Activated CD4-positive, alpha-beta T cell treated with anti-CD3 and anti-CD28 coated beads, Interleukin-2, Interleukin-4, amounts not matched to agents 100 ng/mL and 50 ng/mL, durations not matched to agents 16 hours and 8 hours (primary cell): Measurements from ENCODE around the gene SEMA3F.

Source experiments
- DNase-seq: peaks from one replicate; pipeline ENCODE4 v3.0.0-alpha.2; 2020; ENCODE audit warnings: low spot score

The SEMA3F gene

DNA sequence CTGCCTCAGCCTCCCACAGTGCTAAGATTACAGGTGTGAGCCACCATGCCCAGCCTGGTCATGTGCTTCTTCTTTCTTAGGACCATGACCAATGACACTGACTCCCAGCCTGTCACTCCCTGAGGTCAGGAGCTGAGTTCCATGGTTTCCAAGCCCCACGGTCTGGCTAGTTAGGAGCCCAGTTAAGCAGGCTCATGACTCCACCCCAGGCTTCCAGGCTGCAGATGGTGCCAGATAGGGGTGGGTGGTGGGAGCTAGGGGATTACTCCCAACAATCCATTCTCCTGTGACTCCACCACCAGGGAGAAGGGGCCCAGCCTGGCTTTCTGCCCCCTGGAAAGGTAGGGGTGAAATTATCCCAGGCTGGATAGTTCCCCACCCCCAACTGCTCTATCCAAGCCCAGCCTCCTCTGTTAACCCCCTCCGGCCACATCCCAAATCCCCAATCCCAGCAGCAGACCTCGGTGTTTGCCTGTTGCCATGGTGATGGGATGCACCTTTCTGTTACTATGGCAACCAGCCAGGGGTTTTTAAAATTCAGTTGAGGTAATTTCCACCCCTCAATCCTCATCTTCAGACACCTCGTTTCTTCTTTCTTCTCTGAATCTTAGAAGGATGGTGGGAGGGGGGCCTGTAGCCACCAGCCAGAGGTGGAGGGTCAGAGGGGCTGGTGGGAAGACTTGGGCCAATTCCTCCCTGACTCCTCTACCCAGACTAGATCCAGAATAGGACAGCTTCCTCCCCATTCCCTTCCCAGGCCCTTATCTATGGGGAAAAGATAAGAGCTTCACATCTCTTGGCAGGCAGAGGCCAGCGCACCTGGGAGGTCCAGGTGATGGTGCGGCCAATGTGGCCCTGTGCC lies 22.5 kb upstream of the SEMA3F start:
- DNase-seq = no peak

DNA sequence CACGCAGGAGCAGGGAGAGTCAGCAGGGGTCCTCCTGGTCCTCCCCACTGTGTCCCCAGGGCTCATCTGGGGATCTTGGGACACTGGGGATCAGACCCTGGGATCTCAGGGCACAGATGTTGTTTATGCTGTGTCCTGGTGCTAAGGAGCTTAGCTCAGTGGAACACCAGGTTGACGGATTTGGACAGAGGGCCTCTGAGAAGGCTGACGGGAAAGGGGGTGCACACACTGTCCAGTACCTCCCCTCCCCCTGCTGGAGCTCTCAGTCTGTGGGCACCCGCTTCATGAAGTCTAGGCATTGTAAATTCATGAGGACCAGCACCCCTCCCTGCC lies 21.9 kb upstream of the SEMA3F start:
- DNase-seq = no peak

DNA sequence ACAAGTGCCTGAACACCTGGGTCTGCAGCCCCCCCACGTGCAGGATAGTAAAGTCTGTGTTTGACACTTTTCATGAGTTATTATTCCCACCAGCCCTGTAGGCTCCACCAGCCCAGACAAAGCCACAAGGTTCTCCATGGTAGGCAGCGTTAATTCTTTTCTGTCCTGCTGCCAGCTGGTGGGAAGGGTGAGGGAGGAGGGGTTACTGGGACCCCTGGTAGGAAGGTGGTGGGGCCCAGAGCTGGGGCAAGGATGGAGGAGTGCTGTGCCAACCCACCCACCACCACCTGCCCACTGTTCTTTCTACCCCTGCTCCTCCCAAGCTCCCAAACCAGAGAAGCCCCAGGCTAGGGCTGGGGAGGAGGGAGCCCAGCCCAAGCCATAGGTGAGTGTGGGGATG lies 20.8 kb upstream of the SEMA3F start:
- DNase-seq = no peak

DNA sequence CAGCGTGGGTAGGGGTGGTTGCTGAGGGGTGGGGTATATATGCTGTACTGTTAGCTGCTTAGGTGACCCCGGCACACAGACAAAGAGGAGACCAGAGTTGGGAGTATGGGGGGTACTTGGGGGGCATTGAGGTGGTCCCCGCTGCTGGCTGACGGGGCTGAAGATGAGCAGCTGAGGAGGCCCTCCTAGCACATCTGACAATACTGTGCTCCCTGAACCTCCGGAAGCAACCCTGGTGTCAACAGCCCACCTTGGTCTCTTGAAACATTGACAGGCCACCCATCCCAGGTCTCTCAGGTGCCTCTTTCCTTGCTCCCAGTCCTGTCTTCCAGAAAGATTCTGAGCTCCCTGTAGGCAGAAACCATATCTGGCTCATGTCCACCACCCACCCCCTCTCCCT lies 19.2 kb upstream of the SEMA3F start:
- no peak for DNase-seq

DNA sequence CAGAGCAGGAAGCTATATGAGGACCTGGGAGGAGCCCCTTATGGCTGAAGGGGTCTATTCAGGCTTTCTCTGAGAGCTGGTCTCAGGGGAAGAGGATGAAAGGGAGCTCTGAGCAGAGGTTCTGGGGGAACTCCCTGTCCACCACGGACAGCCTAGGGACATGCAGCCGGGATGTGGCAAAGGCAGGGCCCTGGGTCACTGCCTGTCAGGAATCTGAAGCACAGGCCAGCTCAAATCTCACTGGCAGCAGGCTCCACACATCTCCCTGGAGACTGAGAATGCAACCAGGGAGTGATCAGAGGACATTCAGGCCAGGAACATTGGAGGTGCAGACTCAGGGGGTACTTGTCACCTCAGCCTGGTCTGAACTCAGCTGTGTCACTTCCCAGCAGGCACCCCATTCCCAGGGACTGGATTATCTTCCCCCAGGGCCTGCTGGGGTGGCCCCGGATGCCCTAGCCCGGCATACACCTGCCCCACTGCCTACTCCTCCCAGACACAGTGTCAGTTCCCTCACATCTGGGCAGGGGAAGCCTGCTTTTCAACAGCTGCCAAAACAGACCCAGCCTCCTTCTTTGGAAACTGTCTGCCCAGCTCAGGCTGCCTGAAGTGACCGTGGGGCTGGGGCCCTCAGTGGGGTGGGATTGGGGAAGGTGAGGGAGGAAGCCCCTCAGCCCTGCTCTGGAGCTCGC lies 18.3 kb upstream of the SEMA3F start:
- no peak for DNase-seq

DNA sequence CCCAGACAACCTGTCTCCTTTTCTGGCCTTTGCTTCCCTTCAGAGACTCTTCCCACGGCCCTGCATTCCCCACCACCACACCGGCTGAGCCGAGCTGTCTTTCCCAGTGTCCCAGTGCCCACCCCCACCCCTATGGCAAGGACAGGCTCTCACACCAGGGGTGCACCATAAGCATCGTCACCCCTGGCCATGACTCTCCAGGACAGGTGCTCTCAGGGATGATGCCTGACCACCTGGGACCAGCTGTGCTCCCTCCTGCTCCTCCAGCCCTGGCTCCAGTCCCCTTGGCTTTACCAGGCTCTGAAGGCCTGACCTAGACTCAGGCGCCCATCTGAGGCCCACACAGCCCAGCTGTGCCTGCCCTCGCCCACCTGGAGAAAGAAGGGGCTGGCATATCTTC lies 17.6 kb upstream of the SEMA3F start:
- DNase-seq = no peak

DNA sequence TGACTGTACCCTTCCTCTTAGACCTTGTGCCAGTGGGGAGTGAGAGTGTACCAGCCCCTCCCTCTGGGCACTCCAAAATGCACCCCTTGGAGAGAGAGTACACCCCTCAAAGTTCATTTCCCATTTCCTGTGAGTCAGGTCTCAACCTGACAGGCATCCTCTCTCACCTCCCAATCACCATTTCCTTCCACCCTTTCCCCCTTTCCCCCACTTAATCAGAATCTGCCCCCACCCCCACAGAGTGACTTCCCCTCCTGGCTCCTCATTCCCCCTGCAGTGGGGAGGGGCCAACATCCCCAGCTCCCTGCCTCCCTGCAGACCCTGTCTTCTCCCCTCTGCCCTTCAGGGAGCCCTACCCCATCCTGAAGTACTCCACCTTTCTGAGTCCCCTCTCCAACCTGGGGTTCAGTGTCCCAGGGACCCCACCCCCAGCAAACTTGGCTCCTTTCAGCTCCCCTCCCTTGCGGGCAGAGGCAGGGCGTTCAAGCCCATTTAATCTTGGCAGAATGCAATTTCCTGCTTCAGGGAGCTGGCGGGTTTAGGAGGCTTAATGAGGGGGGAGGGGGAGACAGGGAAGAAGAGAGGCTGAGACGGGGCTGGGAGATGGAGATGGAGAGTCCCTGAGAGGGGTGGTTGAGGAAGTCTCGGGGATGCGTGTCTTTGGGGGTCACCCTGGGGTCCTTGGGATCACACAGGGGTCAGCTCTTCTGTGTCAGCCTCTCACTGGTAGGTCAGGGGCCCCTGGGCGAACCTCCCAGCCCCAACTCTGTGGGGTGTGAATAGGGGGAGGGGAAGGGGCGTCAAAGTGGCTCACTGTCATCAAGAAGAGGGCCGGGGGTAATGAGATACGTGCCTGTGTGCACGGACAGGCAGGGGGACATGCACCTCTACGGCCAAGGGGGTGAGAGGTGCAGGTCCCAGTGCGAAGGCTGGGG lies 16.6 kb upstream of the SEMA3F start:
- no peak for DNase-seq

DNA sequence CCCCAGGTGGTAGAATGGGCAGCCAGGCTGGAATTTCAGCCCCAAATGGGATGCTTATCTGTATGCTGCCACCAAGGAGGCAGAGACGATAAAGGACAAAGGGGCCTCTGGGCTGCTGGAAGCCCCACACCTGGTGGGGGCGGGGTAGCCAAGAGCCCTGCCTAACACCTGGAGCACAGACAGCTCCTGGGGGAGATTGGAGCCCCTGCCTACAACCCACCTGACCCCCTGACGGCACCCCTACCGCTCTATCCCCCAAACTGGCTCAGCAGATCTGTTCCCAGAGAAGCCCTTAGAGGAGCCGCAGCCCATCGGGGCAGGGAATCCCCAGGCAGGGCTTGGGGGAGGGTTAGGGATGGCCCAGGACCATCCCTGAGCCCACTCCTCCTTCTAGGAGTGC lies 15.8 kb upstream of the SEMA3F start:
- DNase-seq = no peak

DNA sequence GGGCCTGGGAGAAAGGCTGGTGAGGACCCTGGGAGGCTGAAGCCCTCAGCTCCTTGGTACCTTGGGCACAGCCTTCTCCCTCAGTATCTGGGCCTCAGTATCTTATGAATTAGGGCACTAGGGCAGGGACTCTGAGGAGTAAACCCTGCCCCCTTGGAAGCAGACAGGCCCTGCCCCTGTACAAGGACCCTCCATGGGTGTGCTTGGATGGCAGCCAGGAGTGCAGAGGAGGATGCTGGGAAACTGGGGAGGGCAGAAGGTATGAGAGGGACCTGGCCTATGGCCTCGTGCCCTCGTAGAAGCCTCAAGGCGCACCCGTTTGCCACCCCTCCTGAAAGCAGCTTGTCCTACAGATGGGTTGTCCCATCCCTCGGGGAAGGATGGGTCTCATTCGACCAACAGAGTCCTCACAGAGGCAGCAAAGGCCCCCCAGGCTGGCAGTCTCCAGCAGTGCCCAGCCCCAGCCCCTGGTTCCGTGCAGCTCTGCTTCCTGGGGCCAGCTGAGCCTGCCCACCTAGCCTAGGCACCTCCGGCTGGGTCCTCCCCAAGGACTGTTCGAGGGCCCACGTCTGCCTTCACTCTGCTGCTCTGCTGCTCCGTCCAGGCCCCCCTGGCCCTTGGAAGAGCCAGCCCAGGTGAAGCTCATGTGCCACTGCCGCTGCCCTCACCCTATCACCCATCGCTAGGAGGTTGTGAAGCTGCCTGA lies 15.3 kb upstream of the SEMA3F start:
- no peak for DNase-seq

DNA sequence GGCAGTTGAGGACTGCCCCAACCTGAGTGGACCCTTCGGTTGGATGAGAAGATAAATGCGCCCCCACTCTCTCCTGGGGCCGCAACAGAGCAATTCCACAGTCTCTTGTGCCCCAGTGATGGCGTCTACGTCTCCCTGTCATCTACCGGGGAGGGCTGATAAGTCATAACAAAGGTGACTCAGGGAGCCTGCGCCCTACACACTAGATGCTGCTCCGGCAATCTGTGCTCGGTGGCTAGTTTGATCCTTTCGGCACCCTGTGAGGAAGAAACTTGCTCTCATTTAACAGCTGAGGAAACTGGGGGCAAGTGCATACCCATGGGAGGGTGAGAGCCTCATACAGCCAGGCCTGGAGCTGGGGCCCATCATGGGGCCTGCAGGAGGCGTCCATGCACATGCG lies 14.1 kb upstream of the SEMA3F start:
- DNase-seq = no peak

DNA sequence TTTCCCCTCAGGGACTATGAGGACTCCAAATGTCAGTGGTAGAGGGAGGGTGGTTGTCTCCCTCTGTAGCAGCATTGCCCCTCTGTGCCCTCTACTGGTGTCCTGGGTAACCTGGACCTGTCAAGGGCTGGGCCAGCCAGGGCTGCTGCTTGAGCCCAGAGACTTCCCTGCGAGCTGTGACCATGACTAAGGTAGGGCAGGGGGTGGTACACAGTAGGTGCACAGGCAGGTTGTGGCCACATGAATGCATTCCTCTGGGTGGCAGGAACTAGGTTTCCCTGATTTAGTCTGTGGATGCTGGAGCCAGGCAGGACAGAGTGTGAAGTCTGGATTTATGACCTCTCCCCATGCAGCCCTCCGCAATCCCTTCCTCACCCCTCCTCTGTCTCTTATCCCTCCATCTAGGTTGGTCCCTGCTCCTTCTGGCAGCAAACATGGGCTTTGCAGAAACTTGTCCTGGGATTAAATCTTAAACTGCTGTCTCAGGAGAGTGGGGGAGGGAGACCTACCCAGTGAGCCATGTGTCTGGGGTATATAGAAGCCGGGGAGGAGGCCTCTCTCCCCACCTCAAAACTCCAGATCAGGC lies 8.7 kb upstream of the SEMA3F start:
- DNase-seq = no peak

DNA sequence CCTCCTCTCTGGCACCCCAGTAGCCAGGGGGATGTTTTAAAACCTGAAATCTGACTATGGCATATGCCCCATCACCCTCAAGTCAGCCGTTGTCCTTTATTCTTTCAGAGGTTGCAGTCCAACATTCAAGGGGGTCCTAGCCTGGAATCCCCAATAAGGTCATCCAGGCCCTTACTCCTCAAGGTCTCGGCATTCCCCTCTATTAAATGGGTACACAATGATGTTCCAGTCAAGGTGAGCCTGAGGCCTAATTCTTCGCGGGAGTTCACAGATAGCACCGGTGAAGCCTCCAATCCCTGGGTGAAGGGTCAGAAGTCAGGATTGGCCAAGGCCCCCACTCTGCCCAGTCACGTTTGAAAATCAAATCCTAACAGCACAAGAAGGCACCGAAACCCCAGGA lies 8.1 kb upstream of the SEMA3F start:
- no peak for DNase-seq

DNA sequence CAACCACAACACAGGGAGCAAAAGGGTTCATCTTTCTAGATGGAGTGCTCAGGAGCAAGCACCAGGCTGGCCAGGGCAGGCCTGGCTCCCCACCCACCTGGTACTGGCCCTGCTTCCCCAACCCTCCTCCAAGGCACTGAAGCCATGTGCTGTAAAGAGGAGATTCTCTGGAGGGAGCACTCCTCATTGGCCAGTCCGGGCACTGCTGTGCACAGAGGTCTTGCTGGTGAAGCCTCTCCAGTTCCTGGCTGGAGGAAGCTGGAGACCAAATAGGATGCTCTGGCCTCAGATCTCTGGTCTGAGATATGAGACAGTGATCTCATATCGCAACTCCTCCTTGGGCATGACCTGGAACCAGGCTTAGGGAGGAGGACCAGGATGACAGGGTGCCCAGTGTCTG lies 7.7 kb upstream of the SEMA3F start:
- DNase-seq = no peak

DNA sequence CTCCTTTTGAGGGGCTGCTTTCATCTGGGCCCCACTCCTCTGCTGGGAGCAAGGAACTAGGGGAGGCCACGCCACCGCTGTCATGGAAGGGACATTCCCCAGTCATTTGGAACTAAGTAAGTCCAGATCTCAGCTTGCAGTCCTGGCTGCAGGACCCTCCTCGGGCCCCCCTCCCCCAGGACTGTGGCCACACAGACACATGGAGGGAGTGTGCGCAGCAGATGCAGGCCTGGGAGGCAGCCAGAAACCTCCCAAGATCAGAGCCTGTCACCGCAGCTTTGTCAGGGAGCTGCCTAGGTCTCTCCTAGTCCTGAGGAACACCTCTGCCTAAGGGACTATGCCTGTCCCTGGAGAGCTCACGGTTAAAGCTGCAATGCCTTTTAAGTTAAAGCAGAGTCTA lies 7.3 kb upstream of the SEMA3F start:
- no peak for DNase-seq

DNA sequence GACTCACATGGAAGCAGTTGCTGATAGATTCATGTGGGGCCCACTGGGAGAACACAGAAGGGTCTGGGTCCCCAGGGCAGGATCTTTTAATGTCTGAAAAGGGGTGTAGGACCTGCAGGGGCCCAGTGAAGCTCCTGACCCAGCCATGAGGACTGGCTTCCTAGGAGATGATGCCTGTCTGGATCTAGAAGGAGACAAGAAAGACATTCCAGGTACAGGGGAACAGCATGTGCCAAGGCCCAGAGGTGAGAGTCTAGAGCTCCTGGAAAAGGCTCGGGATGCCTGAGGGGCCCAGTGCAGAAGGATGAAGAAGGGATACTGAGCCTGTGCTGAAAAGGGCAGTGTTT lies 4.7 kb upstream of the SEMA3F start:
- no peak for DNase-seq

DNA sequence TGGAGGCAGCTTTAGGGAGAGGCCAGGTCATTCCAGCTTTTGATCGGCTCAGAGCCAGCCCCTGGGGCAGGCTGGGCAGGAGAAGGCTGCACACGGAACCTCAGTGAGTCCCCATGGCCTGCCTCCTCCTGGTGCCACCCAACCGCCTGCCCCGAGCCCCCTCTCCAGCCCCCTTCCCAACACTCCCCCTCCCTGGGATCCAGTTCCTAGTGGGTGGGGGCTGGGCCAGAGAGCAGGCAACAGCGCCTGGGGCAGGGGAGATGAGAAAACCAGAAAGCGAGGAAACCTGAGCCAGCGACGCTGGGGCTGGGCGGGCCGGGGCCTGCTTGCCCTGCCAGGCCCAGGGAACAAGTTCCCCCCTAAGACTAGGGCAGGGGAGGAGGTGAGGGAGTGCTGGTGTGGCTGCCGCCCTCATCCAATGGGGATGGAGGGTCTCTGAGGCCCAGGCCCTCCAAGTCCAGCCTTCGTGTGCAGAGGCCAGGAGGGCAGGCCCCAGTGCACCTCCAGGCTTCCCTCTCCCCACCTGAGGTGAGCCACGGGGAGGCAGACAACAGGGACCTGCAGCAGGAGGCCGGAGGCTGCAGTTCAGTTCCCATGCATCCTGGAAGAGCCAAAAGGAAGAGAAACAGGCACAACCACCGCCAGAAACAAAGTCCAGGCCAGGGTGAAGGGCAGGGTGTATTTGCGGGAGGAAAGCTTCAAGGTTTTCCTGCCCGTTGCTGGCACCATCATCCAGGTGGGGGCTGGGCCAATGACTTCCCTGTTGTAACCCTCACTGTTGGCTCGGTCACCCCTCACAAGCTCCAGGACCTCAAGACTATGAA lies 4.0 kb upstream of the SEMA3F start:
- no peak for DNase-seq

DNA sequence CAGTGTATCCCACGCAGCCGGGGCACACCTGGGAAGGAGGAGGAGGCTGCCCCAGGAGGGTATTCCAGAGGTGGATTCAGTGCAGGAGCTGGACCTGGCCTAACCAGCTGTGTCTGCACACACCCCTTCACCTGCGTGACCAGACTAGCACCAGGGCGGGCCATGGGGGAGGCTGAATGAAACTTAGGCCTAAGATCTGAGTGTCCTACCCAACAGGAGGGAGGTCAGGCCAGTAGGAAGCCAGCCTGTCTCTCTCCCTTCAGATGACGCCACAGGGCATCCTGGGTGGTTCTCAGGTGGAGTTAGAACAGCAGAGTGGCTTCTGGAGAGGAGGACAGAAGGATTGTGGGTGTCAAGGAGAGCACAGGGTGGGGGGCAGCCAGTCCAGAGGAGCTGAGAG lies 3.4 kb upstream of the SEMA3F start:
- no peak for DNase-seq

DNA sequence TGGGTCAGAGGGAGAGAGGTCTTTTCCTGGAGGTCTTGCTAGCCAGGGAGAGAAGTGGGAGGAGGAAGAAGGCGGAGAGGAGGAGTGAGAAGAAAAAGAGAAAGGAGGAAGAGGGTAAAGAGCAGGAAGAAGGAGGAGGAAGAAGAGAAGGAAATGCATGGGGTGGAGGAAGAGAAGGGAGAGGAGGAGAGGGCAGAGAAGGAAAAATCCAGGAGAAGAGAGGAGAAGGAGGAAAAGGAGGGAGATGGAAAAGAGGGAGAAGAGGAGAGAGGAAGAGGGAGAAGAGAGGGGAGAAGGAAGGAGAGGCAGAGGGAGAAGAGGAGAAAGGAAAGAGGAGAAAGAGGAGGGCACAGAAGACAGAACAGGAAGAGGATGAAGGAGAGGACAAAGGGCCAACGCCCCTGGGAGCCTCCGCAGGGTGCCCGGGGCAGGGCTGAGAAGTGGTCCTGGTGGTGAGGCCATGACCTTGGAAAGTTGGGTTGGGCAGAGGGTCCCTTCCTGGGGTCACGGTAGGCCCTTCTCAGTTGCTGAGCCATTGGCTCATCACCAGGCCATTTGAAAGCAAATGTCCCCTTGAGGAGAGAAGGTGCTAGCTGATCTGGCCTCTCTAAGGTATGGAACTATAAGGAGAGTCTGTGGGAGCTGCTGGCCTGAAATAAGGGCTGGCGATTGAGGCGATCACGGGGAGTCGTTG lies 1.2 kb upstream of the SEMA3F start:
- DNase-seq = no peak

DNA sequence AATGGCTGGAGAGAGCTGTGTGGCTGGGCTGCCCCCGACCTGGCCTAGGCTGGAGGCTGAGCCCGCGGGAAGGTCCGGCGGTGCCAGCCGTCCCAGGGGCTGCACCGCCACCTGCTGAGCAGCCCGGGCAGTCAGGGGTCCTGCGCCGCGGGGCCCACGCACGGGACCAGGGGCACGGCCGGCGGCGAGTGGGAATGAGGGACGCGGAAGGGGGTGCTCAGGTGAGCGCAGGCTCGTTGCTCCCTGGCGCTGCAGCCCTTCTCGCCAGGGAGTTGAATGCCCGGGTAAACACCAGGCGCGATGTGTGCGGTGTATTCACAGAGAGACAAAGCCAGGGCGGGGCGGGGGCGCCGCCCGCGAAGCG lies 666 bp upstream of the SEMA3F start:
- no peak for DNase-seq

DNA sequence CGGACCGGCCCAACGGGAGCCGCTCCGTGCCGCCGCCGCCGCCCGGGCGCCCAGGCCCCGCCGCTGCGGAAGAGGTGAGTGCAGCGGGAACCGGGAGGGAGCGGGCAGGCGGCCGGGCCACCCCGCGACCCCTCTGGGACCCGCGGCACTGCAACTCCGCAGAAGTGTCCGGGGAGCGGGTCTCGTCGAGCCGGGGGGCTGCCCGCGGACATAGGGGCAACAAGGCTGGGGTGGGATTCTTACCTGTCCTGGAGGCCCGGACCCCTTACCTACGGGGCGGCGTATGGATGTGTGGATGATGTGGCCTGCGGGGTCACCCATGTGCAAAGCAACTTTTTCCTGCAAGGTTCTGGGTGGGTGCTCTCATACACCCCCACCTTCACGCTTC lies 361 bp downstream of the SEMA3F start:
- no peak for DNase-seq

DNA sequence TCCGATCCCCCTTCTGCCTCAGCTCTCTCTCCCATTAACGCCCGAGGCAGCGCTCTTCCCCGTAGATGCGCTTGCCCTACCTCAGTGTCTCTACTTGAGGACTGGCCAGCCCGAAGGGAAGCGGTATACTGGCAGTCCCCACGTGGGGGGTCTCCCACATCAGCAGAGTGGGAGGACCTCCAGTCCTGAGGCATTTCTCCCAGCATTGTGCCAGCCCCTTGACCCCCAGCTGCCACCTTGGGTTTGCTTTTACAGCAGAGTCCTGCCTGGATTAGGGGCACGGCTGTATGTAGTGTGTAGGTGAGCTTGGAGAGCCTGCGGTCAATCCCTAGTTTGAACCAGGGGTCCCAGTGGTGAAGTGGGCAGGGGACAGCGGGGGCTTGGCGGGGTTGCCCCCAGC lies 767 bp downstream of the SEMA3F start:
- DNase-seq = no peak
